ENCODE results near the gene MRGPRF.

The MRGPRF gene

GRCh38 chr11:69049490-69049867, 36.4 kb upstream of the MRGPRF start:
- DNase-seq = no peak

- peak; percentile 95 for DNase-seq
Observed at GRCh38 chr11:69048694-69049489, 35.8 kb upstream of the MRGPRF start, which contains the start of gene TPCN2. TPCN2 (plus strand) TSS chr11:69048932; CDS start chr11:69048998, 66 bp downstream.

- DNase-seq = no peak
Observed at GRCh38 chr11:69048031-69048693, 35.1 kb upstream of the MRGPRF start.

GRCh38 chr11:69044111-69045013, 31.3 kb upstream of the MRGPRF start:
- peak; percentile 66 for DNase-seq

GRCh38 chr11:69041516-69041915, 28.5 kb upstream of the MRGPRF start:
- DNase-seq = no peak

GRCh38 chr11:69040581-69041260, 27.7 kb upstream of the MRGPRF start:
- no peak for DNase-seq

- DNase-seq = no peak
Observed at GRCh38 chr11:69040051-69040450, 27.0 kb upstream of the MRGPRF start.

- DNase-seq = no peak
Observed at GRCh38 chr11:69039501-69039900, 26.5 kb upstream of the MRGPRF start.

- no peak for DNase-seq
Observed at GRCh38 chr11:69037544-69037943, 24.5 kb upstream of the MRGPRF start.

- DNase-seq = no peak
Observed at GRCh38 chr11:69037074-69037473, 24.0 kb upstream of the MRGPRF start.

- no peak for DNase-seq
Observed at GRCh38 chr11:69035946-69036340, 22.9 kb upstream of the MRGPRF start.

- DNase-seq = peak; percentile 59
Observed at GRCh38 chr11:69035150-69035945, 22.3 kb upstream of the MRGPRF start.

GRCh38 chr11:69034123-69034867, 21.2 kb upstream of the MRGPRF start:
- DNase-seq = no peak

GRCh38 chr11:69033431-69033830, 20.4 kb upstream of the MRGPRF start:
- no peak for DNase-seq

GRCh38 chr11:69032833-69033232, 19.8 kb upstream of the MRGPRF start:
- no peak for DNase-seq

- no peak for DNase-seq
Observed at GRCh38 chr11:69030301-69030700, 17.3 kb upstream of the MRGPRF start.

- no peak for DNase-seq
Observed at GRCh38 chr11:69027704-69028372, 14.8 kb upstream of the MRGPRF start.

GRCh38 chr11:69024509-69024908, 11.5 kb upstream of the MRGPRF start:
- no peak for DNase-seq

- DNase-seq = no peak
Observed at GRCh38 chr11:69022260-69022659, 9.2 kb upstream of the MRGPRF start.

GRCh38 chr11:69018924-69019323, 5.9 kb upstream of the MRGPRF start:
- no peak for DNase-seq

- no peak for DNase-seq
Observed at GRCh38 chr11:69017951-69018350, 4.9 kb upstream of the MRGPRF start.

All from right forelimb (tissue), 1 donor.